HepG2 (cell line): ENCODE results near the gene JADE2. TPM values are rescaled to one million over a fixed set of nuclear protein-coding genes. Genes with fewer than 3 reads are reported as not detected.

ENCODE experiments used
- HDAC6 ChIP-seq: fragments of 200-600 bp; sonication (generic); IDR thresholded peaks from 2 replicates; pipeline ENCODE4 v1.7.0; 2017; ENCODE audit warnings: mild to moderate bottlenecking, antibody characterized with exemption, low read length, low read depth
- RAD21 ChIP-seq: fragments of 450-650 bp; formaldehyde crosslinking; IDR thresholded peaks from 2 replicates; pipeline ENCODE4 v1.5.0; 2020; ENCODE audit warnings: mild to moderate bottlenecking
- SCMH1 ChIP-seq: sonication (generic); formaldehyde crosslinking; IDR thresholded peaks from 2 replicates; pipeline ENCODE4 v1.9.0; 2021; ENCODE audit warnings: missing genetic modification reagents, mild to moderate bottlenecking, borderline replicate concordance
- SOX13 ChIP-seq, 3 experiments: fragments of 450-650 bp in 1 of 3; sonication (generic) in 1 of 3; formaldehyde crosslinking in 1 of 3; IDR thresholded peaks in 2 of 3; conservative IDR thresholded peaks in 1 of 3; 2 replicates each; pipeline versions ENCODE4 v1.5.0 to v1.6.1; 2016 to 2020; ENCODE audit warnings: antibody characterized with exemption in 1 of 3, mild to moderate bottlenecking in 1 of 3, missing compliant biosample characterization in 1 of 3, missing genetic modification reagents in 1 of 3, moderate library complexity in 1 of 3
- TOE1 ChIP-seq: sonication (generic); formaldehyde crosslinking; IDR thresholded peaks from 2 replicates; pipeline ENCODE4 v1.4.0; 2020; ENCODE audit warnings: mild to moderate bottlenecking, missing genetic modification reagents
- ZFX ChIP-seq: sonication (generic); formaldehyde crosslinking; IDR thresholded peaks from 2 replicates; pipeline ENCODE4 v1.4.0; 2020; ENCODE audit warnings: mild to moderate bottlenecking, low read depth, missing genetic modification reagents, moderate library complexity
- ZNF547 ChIP-seq: sonication (generic); formaldehyde crosslinking; IDR thresholded peaks from 2 replicates; pipeline ENCODE4 v1.5.1; 2020; ENCODE audit warnings: mild to moderate bottlenecking, missing genetic modification reagents
- polyA plus RNA-seq, 8 experiments: library from polyadenylated mRNA; depleted of rRNA in 3 of 8; stranded (reverse) in 7 of 8; unstranded in 1 of 8; fragments of >200 nt; fragmentation: Illumina TruSeq in 4 of 8; extraction: Trizol in 4 of 8; gene quantifications; 2 replicates each; pipeline versions ENCODE4 v1.2.1 to v1.2.3, GENCODE V29; 2011 to 2016; ENCODE audit warnings: low read depth in 4 of 8, missing spikeins in 1 of 8, mixed read lengths in 1 of 8; ENCODE audit not compliant: insufficient read depth in 1 of 8
- total RNA-seq, 5 experiments: library from RNA; depleted of rRNA; stranded (reverse); fragments of >200 nt; fragmentation: Illumina TruSeq; extraction: Trizol; gene quantifications; 2 replicates each; pipeline ENCODE4 v1.2.3, GENCODE V29; 2016; ENCODE audit warnings: low read depth in 1 of 5
- TF ChIP-seq, protein P1 (sequence below): sonication (generic); formaldehyde crosslinking; conservative IDR thresholded peaks from 2 replicates; pipeline ENCODE4 v1.4.0; 2020; ENCODE audit warnings: missing genetic modification reagents
- TF ChIP-seq, protein P2 (sequence below): sonication (generic); formaldehyde crosslinking; IDR thresholded peaks from 2 replicates; pipeline ENCODE4 v1.4.0; 2020; ENCODE audit warnings: missing genetic modification reagents, borderline replicate concordance
- TF ChIP-seq, protein P3 (sequence below): sonication (generic); formaldehyde crosslinking; IDR thresholded peaks from 2 replicates; pipeline ENCODE4 v1.4.0; 2020; ENCODE audit warnings: missing genetic modification reagents, borderline replicate concordance
- TF ChIP-seq, protein P4 (sequence below): sonication (generic); formaldehyde crosslinking; IDR thresholded peaks from 2 replicates; pipeline ENCODE4 v1.9.0; 2021; ENCODE audit warnings: missing genetic modification reagents, borderline replicate concordance
- TF ChIP-seq, protein P5 (sequence below): sonication (generic); formaldehyde crosslinking; IDR thresholded peaks from 2 replicates; pipeline ENCODE4 v1.5.0; 2020; ENCODE audit warnings: mild to moderate bottlenecking, missing genetic modification reagents

Gene JADE2
- total and polyA plus RNA-seq, 2 of the 13 experiments (the other 11 are each of a cell fraction or from before 2014, with no cell fraction given) = 7.5 to 15.1 TPM

DNA sequence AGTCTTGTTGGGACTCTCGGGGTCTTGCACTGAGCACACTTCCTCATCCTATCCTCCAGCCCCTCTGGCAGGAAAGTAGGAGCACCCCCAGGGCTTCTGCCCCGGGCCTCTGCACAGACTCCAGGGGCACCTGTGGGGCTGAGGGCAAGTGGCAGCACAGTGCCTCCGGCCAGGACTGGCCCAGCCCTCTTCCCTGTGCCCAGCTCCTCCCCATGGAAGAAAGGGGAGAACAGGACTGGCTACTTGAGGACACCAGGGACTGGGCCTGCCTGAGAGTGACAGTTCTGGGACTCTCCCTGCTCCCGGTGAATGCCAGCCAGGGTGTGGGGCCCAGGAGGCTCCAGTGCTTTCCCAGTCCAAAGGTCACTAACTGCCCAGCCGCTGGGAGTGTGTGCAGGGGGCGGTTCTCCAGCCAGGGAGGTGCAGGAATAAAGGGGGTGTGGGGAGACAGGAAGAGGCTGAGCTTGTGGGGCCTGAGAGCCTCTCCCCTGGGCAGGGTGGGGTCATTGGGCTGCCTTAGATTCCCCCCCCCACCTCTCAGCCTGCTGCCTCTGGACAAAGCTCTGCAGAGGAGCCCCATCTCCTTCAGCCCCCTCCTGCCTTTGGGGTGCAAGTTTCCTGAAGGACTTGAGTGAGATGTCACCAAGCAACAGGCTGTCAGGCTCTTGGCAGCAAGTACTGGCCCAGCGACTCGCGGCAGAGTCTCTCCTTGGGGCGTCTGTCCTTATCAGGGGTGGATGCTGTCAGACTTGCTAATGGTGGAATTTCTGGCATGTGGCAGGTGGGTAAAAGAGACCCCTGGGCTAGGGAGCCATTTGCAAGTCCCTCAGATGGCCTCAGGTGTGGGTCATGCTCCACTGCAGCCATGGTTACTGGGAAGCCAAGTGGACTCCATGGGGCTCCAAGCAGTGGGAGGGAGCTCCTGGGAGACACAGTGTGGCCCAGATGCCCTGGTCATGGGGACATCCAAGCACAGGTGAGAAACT lies 19.1 kb upstream of the JADE2 start (continued):
- TF ChIP-seq, protein P1, sequence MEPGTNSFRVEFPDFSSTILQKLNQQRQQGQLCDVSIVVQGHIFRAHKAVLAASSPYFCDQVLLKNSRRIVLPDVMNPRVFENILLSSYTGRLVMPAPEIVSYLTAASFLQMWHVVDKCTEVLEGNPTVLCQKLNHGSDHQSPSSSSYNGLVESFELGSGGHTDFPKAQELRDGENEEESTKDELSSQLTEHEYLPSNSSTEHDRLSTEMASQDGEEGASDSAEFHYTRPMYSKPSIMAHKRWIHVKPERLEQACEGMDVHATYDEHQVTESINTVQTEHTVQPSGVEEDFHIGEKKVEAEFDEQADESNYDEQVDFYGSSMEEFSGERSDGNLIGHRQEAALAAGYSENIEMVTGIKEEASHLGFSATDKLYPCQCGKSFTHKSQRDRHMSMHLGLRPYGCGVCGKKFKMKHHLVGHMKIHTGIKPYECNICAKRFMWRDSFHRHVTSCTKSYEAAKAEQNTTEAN (CRISPR knock-in tag) = peak; percentile 82
- TF ChIP-seq, protein P2, sequence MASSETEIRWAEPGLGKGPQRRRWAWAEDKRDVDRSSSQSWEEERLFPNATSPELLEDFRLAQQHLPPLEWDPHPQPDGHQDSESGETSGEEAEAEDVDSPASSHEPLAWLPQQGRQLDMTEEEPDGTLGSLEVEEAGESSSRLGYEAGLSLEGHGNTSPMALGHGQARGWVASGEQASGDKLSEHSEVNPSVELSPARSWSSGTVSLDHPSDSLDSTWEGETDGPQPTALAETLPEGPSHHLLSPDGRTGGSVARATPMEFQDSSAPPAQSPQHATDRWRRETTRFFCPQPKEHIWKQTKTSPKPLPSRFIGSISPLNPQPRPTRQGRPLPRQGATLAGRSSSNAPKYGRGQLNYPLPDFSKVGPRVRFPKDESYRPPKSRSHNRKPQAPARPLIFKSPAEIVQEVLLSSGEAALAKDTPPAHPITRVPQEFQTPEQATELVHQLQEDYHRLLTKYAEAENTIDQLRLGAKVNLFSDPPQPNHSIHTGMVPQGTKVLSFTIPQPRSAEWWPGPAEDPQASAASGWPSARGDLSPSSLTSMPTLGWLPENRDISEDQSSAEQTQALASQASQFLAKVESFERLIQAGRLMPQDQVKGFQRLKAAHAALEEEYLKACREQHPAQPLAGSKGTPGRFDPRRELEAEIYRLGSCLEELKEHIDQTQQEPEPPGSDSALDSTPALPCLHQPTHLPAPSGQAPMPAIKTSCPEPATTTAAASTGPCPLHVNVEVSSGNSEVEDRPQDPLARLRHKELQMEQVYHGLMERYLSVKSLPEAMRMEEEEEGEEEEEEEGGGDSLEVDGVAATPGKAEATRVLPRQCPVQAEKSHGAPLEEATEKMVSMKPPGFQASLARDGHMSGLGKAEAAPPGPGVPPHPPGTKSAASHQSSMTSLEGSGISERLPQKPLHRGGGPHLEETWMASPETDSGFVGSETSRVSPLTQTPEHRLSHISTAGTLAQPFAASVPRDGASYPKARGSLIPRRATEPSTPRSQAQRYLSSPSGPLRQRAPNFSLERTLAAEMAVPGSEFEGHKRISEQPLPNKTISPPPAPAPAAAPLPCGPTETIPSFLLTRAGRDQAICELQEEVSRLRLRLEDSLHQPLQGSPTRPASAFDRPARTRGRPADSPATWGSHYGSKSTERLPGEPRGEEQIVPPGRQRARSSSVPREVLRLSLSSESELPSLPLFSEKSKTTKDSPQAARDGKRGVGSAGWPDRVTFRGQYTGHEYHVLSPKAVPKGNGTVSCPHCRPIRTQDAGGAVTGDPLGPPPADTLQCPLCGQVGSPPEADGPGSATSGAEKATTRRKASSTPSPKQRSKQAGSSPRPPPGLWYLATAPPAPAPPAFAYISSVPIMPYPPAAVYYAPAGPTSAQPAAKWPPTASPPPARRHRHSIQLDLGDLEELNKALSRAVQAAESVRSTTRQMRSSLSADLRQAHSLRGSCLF (CRISPR knock-in tag) = no peak
- TF ChIP-seq, protein P3, sequence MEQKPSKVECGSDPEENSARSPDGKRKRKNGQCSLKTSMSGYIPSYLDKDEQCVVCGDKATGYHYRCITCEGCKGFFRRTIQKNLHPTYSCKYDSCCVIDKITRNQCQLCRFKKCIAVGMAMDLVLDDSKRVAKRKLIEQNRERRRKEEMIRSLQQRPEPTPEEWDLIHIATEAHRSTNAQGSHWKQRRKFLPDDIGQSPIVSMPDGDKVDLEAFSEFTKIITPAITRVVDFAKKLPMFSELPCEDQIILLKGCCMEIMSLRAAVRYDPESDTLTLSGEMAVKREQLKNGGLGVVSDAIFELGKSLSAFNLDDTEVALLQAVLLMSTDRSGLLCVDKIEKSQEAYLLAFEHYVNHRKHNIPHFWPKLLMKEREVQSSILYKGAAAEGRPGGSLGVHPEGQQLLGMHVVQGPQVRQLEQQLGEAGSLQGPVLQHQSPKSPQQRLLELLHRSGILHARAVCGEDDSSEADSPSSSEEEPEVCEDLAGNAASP (CRISPR knock-in tag) = peak; percentile 46; the same call in 1 of the 2 replicates
- TF ChIP-seq, protein P4, sequence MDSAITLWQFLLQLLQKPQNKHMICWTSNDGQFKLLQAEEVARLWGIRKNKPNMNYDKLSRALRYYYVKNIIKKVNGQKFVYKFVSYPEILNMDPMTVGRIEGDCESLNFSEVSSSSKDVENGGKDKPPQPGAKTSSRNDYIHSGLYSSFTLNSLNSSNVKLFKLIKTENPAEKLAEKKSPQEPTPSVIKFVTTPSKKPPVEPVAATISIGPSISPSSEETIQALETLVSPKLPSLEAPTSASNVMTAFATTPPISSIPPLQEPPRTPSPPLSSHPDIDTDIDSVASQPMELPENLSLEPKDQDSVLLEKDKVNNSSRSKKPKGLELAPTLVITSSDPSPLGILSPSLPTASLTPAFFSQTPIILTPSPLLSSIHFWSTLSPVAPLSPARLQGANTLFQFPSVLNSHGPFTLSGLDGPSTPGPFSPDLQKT (CRISPR knock-in tag) = no peak
- no peak; the same call in 1 of the 2 replicates for TF ChIP-seq SOX13 (IDR thresholded peaks at IDR 0.05)
- peak in 1 of 2 experiments; percentile 64; a peak in 2 of 4 replicates for TF ChIP-seq SOX13 (CRISPR knock-in tag; conservative IDR thresholded peaks at IDR 0.05 in 1 of 2, IDR thresholded peaks at IDR 0.05 in 1 of 2)
- TF ChIP-seq RAD21 (CRISPR knock-in tag) = peak; percentile 41; the same call in 1 of the 2 replicates
- no peak for TF ChIP-seq SCMH1 (CRISPR knock-in tag)
- TF ChIP-seq ZFX (CRISPR knock-in tag) = peak; percentile 90
- TF ChIP-seq HDAC6 = no peak
- TF ChIP-seq TOE1 = no peak; the same call in 1 of the 2 replicates
- TF ChIP-seq ZNF547 (CRISPR knock-in tag) = no peak; the same call in 1 of the 2 replicates
- TF ChIP-seq, protein P5, sequence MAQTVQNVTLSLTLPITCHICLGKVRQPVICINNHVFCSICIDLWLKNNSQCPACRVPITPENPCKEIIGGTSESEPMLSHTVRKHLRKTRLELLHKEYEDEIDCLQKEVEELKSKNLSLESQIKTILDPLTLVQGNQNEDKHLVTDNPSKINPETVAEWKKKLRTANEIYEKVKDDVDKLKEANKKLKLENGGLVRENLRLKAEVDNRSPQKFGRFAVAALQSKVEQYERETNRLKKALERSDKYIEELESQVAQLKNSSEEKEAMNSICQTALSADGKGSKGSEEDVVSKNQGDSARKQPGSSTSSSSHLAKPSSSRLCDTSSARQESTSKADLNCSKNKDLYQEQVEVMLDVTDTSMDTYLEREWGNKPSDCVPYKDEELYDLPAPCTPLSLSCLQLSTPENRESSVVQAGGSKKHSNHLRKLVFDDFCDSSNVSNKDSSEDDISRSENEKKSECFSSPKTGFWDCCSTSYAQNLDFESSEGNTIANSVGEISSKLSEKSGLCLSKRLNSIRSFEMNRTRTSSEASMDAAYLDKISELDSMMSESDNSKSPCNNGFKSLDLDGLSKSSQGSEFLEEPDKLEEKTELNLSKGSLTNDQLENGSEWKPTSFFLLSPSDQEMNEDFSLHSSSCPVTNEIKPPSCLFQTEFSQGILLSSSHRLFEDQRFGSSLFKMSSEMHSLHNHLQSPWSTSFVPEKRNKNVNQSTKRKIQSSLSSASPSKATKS (CRISPR knock-in tag) = no peak
